ENCODE results near the gene CDK14.

The CDK14 gene

DNA sequence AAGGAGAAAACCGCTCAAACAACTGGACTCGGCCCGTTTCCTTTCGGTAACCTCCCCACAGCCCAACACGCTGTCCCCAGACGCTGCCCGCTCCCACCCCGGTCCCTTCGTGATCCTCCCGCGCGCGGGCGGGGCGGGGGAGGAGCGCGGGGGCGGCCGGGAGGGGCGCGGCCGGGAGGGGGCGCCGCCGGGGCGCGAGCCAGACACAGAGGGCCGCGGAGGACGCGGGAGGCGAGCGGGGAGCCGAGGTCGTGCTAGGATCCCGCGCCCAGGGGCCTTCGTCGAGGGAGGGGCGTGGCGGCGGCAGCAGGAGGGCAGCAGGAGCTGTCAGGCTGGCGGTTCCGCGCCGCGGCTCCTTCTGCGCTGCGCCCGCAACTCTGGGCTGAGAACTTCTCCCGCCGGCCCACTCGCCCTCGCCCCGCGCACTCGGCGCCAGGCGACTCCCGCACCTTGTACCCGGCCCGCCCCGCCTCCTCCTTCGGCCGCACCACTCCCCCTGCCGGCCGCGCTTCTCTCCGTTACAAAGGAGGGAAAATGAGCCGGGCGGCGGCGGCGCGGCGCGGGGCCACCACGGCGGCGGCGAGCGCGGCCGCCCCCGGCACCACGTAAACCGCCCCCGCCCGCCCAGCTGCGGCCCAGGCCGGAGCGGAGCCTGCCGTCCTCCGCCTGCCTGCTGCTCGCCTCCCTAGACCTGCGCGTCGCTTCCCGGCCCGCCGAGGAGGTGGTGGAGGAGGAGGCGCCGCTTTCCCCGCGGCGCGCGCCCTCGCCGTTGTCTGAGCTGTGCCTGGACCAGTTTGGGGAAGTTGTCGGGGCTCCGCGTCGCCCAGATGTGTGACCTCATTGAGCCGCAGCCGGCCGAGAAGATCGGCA lies at the start of gene CDK14:
TSS of gene CDK14 (plus strand) at position 521 of the 870 bp plus-strand sequence. CDS start at position 828, 307 bp downstream.
- no peak for DNase-seq (ENCODE audit: low read depth)

DNA sequence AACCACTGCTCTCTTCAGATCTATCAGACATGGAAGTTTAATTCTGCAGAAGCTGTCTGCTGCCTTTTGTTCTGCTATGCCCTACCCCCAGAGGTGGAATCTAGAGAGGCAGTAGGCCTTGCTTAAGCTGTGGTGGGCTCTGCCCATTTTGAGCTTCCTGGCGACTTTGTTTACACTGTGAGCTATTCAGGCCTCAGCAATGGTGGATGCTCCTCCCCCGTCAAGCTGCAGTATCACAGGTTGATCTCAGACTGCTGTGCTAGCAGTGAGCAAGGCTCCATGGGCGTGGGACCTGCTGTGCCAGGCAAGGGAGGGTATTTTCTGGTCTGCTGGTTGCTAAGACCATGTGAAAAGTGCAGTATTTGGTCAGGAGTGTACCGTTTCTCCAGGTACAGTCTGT lies 45.1 kb upstream of the CDK14 start:
- DNase-seq (ENCODE audit: low read depth), result no peak

DNA sequence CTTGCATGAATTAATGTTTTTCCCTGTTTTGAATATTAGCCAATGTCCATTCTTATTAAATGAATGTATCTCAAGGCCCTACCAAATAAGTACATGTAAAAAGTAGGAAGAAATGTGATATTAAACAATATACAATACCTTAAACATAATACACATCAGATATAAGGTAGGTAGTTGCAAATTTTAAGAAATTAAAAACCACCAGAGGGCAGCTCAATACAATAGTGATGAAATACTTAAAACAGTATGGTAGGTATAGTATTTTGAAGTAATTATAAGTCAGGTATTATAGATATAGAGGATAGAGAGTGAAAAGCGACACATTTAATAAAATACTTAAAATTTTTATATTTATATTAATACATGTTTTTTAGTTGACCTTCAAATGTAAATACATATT lies 43.6 kb upstream of the CDK14 start:
- DNase-seq (ENCODE audit: low read depth), result no peak

DNA sequence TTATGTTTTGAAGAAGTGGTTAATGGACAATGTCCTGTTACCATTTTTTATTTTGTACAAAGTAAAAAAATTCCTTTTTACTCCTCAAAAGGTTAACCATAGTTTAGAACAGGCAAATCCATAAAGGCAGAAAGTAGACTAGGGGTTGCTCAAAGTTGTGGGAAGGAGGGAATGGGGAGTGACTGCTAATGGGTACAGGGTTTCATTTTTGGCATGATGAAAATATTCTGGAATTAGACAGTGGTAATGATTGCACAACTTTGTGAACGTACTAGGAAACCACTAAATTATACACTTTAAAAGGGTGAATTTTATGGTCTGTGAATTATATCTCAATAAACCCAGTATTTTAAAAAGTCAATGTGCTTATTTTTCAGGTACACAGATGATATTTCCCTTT lies 35.4 kb upstream of the CDK14 start:
- DNase-seq (ENCODE audit: low read depth), result no peak

DNA sequence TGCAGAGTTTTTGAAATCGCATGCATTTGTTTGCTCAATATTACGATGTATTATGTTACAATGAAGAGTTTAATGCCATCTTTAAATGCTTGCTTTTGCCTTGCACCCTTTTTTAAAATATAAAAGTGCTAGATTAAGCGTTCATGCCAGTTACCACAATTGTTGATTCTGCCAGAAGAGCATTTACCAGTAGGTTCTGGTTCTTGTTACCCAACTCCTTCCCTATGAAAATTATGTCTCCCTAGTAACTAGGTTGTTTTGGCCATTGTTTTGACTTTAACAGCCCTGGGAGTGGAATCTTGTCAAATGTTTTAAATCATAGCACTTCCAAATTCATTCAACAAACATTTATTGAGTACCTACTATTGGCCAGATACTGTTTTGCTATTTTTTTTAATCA lies 32.8 kb upstream of the CDK14 start:
- no peak for DNase-seq (ENCODE audit: low read depth)

DNA sequence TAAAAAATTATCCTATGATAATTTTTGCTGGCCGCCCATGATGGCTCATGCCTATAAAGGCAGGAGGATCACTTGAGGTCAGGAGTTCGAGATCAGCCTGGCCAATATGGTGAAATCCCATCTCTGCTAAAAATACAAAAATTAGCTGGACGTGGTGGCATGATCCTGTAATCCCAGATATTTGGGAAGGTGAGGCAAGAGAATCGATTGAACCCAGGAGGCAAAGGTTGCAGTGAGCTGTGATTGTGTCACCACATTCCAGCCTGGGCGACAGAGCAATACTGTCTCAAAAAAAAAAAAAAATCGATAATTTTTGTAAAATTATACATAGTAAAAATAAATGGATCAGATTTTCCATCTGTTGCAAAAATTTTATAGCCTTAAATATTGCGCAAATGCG lies 31.7 kb upstream of the CDK14 start:
- DNase-seq (ENCODE audit: low read depth), result no peak

DNA sequence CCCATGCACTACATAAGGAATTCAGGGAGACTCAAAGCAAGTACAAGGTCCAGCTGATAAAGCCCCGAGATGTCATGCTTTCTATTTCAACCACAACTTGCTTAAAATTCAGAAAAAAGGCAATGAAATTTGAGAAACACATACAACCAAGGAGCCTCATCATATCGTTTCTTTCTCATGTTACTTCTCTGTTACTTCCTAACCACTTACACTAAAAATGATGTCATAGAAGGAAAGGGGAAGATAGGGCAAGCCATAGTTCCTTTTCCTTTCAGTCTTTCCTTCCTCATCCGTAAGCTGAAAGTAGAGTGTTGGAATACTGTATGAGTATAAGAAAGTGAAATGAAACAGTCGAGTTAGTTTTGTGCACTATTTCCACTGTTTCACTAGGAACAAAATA lies 27.9 kb upstream of the CDK14 start:
- no peak for DNase-seq (ENCODE audit: low read depth)

DNA sequence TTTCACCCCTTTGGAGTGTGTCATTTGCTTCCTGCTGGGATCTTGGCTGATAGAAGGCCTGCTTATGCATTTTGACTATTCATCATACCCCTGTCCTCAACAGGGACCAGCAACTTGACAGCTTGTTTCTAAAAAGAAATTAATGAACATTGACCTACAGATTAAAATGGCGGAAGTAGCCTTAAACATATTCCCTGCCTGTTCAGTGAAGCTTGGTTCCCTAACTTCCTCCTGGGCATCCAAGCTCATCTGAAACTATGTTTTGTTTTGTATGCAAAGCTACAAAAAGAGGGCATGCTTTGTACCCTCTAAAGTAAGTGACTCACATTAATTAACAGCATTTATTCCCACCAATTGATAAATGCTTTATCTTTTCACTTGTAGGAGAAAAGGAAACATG lies 26.8 kb upstream of the CDK14 start:
- no peak for DNase-seq (ENCODE audit: low read depth)

DNA sequence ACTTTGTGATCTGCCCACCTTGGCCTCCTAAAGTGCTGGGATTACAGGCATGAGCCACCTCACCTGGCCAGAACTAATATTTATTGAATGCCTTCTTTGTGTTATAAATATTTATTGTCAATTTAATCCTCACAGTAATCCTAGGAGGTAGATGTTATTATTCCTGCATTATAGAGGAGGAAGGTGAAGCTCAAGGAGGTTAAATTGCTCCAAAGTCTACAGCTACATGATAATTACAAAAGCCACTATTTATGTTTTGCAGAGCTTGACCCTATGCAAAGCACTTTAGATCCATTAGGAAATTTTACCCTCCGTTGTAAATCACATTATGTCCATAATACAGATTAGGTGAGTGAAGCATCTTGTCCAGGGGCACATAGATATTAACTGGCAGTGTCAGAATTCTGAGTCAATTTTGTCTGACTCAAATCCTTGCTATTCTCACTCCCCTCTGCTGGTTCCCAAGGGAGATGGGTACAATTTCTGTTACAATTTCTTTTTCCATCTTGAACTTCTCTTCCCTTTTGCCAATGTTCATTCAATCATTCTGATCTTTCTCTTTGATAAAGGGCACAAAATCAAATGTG lies 25.7 kb upstream of the CDK14 start:
- no peak for DNase-seq (ENCODE audit: low read depth)

DNA sequence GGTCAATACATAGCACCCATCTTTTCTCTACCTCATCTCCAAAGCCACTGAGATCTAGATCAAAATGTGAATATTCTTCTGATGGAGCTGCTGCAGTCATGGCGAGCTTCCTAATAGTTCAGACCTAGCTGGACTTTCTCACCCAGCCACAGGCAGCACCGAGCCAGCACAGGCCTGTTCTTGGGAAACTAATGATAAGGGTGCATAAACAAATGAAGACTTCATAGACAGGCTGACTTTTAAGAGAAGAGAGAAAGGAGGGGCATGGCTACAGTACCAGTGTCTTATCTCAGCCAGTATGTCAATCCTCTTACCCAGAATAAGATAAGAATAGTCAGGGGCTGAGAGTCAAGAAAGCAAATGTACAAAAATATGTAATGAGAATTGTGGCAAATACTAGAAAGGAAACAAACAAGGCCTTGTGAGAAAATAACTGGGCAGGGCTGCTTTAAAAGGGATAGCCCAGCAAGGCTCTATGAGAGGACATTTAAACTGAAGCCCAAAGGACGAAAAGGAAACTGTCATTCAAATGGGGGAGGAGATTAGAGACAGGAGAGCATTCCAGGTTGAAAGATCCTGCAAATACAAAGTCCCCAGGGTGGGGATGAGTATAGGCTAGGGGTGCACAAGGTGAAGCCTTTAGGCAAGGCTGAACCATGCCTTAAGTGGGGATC lies 21.8 kb upstream of the CDK14 start:
- no peak for DNase-seq (ENCODE audit: low read depth)

DNA sequence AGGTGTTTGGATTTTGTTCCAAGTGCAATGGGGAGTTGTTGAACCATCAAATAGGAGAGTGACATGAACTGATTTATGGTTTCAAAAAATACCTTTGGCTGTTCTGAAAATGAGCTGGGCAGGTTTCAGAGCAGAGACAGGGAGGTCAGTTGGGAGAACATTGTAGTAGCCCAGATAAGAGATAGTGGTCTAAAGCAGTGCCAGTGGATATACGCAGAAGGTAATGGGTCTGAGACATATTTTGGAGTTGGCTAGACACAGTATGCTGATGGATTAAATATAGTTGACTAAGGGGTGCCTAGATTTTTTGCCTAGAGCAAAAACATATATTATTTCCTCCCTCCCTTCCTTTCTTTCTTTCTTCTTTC lies 21.3 kb upstream of the CDK14 start:
- DNase-seq (ENCODE audit: low read depth), result no peak

DNA sequence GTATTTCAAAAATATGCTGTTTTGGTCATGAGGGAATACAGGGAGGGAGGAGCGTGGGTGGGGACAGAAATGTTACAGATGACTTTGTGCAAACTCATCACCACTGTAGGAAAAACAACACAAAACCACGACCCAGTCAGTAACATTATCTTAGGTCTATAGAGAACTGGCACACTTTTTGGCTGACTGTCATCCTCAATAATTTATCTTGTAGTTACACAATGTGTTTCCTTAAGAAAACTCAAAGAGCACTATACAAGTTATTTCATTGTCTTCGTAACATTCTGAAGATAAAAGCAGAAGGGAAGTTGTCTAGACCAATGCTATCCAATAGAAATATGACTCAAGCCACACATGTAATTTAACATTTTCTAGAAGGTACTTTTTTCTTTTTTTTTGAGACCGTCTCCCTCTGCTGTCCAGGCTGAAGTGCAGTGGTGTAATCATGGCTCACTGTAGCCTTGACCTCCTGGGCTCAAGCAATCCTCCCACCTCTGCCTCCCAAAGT lies 16.9 kb upstream of the CDK14 start:
- DNase-seq (ENCODE audit: low read depth), result no peak

DNA sequence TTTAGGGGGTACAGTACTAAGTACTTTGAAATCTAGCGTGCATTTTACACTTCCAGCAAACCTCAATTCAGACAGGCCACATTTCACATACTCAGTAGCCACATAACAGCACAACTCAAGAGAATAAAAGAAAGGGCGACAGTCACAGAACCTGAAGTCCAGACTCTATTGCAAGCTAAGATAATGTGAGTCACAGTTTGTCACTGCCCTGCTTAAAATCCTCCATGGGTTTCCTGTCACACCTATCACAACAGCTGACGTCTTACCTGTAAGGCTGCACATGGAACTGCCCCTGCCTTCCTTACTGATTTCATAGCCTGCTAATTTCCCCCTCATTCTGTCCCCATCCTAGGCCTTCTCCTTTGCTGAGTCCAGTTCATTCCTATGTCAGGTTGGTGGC lies 16.1 kb upstream of the CDK14 start:
- DNase-seq (ENCODE audit: low read depth), result no peak

DNA sequence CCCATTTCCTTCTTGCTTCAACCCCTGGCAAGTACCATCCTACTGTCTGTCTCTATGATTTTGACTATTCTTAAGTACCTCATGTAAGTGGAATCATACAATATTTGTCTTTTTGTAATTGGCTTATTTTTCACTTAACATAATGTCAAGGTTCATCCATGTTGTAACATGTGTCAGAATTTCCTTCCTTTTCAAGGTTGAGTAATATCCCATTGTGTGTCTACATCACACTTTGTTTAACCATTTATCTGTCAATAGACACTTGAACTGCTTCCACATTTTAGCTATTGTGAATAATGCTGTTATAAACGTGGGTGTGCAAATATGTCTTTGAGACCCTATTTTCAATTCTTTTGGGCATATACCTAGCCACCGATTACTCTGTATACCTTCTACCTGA lies 14.0 kb upstream of the CDK14 start:
- DNase-seq (ENCODE audit: low read depth), result no peak

DNA sequence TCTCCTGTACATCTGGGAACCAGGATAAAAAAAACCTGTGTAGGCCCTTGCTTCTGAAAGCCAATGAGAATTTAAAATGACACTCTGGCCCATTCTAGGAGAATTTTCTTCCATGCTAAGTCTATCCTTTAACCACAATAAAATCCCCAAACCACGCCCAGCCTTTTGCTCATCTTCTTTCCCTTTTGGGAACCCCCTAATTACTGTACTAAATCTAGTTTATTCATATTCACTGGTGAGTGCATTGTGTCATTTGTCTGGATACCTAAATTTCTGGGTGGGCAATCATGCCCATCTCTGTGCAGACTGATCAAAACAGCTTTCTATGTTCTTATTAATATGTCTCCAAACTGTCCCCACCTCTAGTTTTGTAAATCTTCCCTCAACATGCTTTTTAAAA lies 11.7 kb upstream of the CDK14 start:
- DNase-seq (ENCODE audit: low read depth), result no peak

DNA sequence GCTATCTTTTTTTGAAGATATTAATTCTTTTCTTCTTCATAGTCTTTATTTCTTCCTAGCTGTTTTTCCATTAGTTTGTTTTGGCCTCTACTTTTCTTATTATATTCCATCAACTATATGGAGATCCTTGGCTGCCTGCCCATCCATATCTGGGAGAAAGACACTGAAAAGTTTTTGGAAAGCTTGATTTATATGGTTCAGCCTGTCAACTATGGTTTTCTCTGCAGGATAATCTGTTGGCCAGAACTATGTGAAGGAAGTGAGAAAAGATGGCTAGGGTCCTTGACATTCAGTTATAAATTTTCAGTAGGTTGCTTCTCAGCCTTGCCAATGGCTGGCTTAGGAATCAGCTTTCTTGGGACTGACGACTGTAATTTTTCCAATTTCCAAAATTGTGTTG lies 10.0 kb upstream of the CDK14 start:
- DNase-seq (ENCODE audit: low read depth), result no peak

DNA sequence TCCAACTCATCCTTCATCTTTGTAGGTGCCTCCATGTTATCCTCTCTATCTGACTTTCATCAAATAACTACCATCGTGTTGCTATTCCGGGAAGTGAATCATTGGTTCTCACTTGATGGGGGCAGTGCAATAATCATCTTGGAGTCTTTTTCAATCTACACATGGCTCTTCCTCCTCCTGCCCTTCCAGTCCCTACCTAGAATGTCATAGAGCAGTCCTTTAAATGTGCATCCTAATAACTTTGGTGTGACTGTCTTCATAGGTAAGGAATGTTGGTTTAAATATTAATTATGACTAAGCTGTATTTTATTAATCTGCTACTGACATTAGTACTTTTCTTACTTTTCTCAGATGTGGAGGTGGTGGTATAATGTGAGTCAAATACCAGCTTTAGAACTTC lies 8.4 kb upstream of the CDK14 start:
- DNase-seq (ENCODE audit: low read depth), result no peak

DNA sequence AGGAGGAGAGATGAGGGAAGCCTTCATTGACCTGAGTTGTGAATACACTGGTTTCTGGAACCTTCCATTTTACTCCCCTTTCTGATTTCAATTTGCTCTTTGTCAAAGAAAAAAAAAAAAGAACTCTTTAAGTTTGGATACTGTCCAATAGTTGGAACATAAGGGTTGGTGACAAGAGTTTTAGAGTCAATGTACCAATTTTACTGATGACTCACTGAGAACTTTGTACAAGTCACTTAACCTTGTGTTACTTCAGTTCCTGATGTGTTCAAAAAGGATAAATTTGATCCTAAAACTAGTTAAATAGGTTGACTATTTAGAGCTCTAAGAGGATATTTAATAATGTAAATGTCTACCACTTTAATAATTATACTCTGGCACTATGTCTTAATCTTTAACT lies 4.1 kb upstream of the CDK14 start:
- DNase-seq (ENCODE audit: low read depth), result no peak

DNA sequence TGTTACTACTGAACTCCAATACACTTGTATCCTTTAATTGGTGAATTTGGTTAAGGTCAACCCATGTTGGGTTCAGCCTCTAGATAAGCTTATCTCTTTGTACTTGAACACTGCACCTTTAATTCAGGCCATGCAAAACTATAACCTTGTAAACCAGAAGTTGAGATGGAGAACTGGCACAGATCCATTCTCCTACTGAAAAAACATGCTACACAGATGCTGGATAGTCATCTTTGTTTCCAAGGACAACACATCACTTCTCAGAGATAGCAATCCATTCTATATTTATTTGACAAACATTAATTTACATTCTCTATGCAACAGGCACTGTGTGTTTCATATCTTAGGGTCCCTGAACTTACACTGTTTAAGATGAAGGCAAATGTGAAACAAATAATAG lies 2.9 kb upstream of the CDK14 start:
- DNase-seq (ENCODE audit: low read depth), result no peak

DNA sequence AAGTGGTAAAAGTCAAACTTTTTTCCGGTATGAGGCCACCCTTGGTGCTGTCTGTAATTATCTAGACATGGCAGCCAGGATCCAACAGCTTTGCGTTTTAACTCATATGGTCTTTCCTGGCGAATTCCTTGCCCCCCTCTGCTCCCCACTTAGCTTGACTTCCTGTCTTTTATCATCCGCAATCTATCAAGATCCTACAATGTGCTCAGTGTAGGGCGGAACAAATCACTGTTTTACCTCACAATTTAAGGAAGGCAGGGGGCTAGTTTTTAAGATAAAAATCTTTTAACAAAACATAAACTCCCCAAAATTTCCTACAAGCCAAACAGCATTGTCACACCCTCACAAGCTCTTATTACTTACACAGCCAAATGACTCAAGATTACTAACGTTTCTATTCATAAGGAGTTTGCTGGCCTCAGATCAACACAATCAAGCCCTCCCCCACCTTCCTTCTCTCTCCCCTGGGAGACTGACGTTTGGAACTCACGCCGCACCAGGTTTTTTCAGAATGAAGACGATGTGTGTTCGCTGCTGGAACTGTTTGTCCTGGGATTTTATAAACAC lies 1.3 kb upstream of the CDK14 start:
- DNase-seq (ENCODE audit: low read depth), result no peak

DNA sequence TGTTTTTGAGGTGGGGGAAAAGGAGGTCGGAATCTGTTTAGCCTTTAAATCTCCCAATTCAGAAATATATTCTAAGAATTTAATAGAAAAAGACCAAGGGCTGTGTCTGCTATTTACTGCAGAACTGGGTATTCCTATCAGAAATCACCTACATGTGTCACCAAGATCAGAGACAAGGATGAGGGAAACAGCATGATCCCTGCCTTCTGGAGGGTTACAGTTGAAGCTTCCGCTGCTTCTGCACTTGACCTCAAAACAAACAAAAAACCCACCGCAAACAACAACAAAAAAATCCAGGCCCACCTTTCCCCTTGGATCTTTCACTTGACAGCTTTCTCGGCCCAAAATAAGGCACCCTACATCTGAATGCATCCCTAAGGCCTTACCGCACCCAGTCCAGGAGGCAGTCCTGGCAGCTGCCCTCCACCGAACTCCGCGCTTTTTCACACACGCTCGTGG lies 750 bp upstream of the CDK14 start:
- DNase-seq (ENCODE audit: low read depth), result no peak

DNA sequence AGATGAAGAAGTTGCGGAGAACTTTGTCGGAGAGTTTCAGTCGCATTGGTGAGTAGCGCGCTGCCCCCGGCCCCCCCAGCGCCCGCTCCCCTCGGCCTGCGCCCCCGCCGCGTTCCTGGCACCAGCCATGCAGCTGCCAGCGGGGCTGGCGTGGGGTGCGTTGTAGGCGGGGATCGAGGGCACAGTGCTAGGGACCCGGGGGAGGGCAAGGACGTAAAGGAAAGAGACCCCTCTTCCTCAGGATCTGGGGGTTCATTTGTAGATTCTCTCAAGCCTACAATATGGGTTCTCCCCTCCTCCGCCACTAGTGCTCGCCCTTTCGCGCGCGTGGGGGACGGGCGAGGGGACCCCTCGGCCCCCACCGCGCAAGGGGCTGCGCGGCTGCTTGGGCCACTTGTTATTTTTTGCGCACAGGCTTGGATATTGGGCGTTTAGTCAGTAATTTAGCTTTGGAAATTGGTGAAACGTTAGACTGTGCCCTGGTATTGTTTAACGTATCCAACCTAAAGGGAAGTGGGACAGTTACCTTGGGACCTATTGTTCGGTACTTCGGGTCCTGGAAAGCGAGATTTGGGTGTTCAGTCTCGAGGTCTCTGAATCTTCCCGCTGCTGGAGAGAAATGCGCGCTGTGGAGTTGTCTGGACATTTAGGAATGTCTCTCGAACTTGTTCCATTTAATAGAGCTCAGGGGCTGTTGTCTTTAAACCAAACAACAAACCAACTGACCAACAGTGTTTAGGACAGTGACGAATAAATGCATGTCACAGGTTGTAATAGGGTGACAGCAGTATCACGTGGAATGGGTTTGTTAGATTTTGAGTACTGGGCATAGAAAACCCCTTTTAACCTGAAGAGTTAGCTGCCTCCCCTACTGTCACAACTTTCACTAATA lies 796 bp downstream of the CDK14 start:
- DNase-seq (ENCODE audit: low read depth), result no peak

Data from activated T-helper 9 cell treated with anti-CD3 and anti-CD28 coated beads, Interleukin-2, amount 50 U/mL, for 16 hours (primary cell).